Adrenal gland (tissue), 12 donors: ENCODE measurements around the gene ZNF511. TPM values are rescaled to one million over a fixed set of nuclear protein-coding genes. Genes with fewer than 3 reads are reported as not detected.

ENCODE experiments used
- DNase-seq, 7 donors: peaks; one replicate each; pipeline ENCODE4 v3.0.0-alpha.2; 2019 to 2020
- H3K27ac ChIP-seq, 5 donors: fragments of 200-600 bp; sonication (generic) in 4 of 5; 1 replicate in 3 of 5; 2 replicates in 2 of 5; pipeline versions ENCODE4 v1.5.1 to v1.8.0; 2016 to 2020; ENCODE audit warnings: mild to moderate bottlenecking in 1 of 5
- H3K27me3 ChIP-seq: fragments of 200-600 bp; 2 replicates; pipeline ENCODE4 v1.8.0; 2021
- H3K36me3 ChIP-seq, 2 donors: fragments of 200-600 bp; replicated peaks in 1 of 2; 1 replicate in 1 of 2; 2 replicates in 1 of 2; pipeline versions ENCODE4 v1.5.1 to v1.8.0; 2018 to 2022
- H3K4me1 ChIP-seq, 2 donors: fragments of 200-600 bp; replicated peaks in 1 of 2; 1 replicate in 1 of 2; 2 replicates in 1 of 2; pipeline versions ENCODE4 v1.5.1 to v1.8.0; 2018 to 2021
- H3K4me3 ChIP-seq, 4 donors: fragments of 200-600 bp; sonication (generic) in 3 of 4; one replicate each; pipeline ENCODE4 v1.5.1; 2016 to 2018
- H3K9me3 ChIP-seq, 3 donors: fragments of 200-600 bp; sonication (generic) in 1 of 3; replicated peaks in 1 of 3; 1 replicate in 2 of 3; 2 replicates in 1 of 3; pipeline versions ENCODE4 v1.5.1 to v1.8.0; 2016 to 2021
- CTCF ChIP-seq, 6 experiments: fragments of 450-650 bp in 4 of 6; fragments of 200-600 bp in 2 of 6; sonication (generic) in 1 of 6; IDR thresholded peaks; 1 replicate in 5 of 6; 2 replicates in 1 of 6; pipeline versions ENCODE4 v1.5.1 to v1.8.0; 2016 to 2021; ENCODE audit warnings: antibody characterized with exemption in 6 of 6, mild to moderate bottlenecking in 2 of 6, moderate library complexity in 1 of 6
- POLR2A ChIP-seq, 2 donors: fragments of 450-650 bp; IDR thresholded peaks; one replicate each; pipeline ENCODE4 v1.6.1; 2017; ENCODE audit warnings: antibody characterized with exemption in 2 of 2, mild to moderate bottlenecking in 2 of 2, moderate library complexity in 1 of 2
- WGBS, 4 donors: extraction: QIAGEN DNeasy Blood & Tissue Kit in 2 of 4; methylation state at CpG; one replicate each; pipeline versions ENCODE4 v1.1.5 to v1.1.7; 2013 to 2017; 5-methylcytosine and 5-hydroxymethylcytosine counted together
- intact Hi-C, 2 donors: fragments of 100-400 bp; cut with DNase I; formaldehyde crosslinking; loops; one replicate each; pipeline versions ENCODE4 v1.14.1 to v1.15.0; 2022 to 2023
- polyA plus RNA-seq, 3 donors: library from polyadenylated mRNA; stranded (reverse); fragments of 200-250 nt in 2 of 3; fragments of 350-450 nt in 1 of 3; fragmentation: Illumina TruSeq in 1 of 3; extraction: RNeasy Lipid Tissue Mini Kit (QIAGEN cat#74804) in 1 of 3; gene quantifications; one replicate each; pipeline ENCODE4 v1.2.3, GENCODE V29; 2013 to 2014
- total RNA-seq, 9 donors: library from RNA; depleted of rRNA in 4 of 9; stranded (reverse); fragments of >200 nt in 4 of 9; fragments of 120-200 nt in 1 of 9; fragmentation: NEBNext Ultra II Directional in 1 of 9; extraction: Animal tissue kit (Norgen Biotek cat#: 25700) in 1 of 9; gene quantifications; one replicate each; pipeline versions ENCODE4 v1.1.0 to v1.2.4, GENCODE V29; 2013 to 2023
- donor health status: healthy with polysubstance abuse.
- donor health status: Bipolar disorder and iron deficiency.
- donor health status: DM: yes; HTN: yes; CAD: no.
- donor health status: DM: no; HTN: no; CAD: no.
- donor health status: DM: no; HTN: no; CAD: no.
- donor health status: DM: yes; HTN: yes; CAD: no.

Gene ZNF511
- total and polyA plus RNA-seq, 12 donors: 19.6 to 146 (median 39.9) TPM

DNA sequence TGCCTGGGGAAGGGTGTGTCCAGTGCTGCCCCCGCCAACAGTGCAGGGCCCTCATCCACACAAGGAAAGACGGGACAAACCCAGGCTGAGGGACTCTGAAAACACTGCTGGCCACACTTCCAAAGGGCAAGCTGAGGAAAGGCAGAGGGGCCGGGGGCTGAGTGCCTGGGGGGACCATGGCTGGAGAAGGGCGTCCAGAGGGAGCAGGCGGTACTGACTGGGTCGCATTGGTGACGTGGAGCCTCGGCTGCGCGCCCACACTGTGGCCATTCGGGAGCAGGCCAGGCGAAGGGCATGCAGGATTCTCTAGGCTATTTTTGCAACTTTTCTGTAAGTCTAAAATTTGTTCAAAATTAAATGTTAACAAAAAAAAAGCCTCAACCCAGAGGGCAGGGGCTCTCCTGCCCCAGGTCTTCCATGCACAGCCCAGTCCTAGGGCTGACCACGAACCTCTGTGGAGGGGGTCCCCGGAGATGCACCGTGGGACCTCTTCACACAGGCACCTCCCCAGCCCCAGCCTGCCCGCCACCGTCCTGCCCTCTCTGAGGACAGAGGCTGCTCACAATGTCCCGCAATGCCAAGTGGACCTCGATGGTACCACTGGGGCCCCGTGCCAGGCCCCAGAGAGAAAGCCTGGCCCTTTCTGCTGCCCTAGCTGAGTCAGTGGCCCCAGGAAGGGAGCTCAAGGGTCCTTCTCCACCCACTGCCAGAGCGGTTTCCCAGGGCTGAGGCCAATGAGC lies 42.5 kb upstream of the ZNF511 start:
- no peak overlapping the region for H3K4me3 ChIP-seq
- H3K27ac ChIP-seq: no peak overlapping the region
- H3K9me3 ChIP-seq: no peaks in the 10 kb centered on the region
- H3K4me1 ChIP-seq: peaks cover 0 to 7% of the 10 kb centered on the region in 2 donors
- TF ChIP-seq POLR2A (IDR thresholded peaks at IDR 0.05) (no peak), CTCF (IDR thresholded peaks at IDR 0.05) (no peak)
- DNase-seq: no peak
- intact Hi-C loops: no loop called here
- 89 to 96% (median 94%) methylated on average over 16 to 21 of the region's 21 CpGs for WGBS, 4 donors
- no peaks in the 10 kb centered on the region for H3K36me3 ChIP-seq
- H3K27me3 ChIP-seq: no peaks in the 10 kb centered on the region

DNA sequence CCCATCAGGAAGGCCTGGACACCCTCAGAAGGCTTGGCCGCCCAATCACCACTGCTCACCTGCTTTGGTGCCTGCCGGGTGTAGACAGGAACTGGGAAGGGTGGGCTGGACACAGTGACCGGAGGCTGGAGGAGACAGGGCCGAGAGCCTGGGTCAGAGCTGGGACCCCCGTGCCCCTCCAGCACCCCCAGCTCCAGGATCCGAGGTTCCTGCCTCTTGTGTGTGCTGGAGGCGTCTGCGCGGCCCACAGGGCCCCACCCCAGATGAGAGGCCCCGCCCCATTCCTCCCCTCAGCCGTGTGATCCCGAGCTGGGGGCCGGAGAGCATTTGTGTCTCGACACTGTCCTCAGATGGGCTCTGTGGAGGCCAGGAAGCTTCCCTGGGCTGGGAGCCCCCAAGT lies 41.4 kb upstream of the ZNF511 start:
- intact Hi-C loops: no loop called here
- H3K9me3 ChIP-seq: no peaks in the 10 kb centered on the region
- TF ChIP-seq POLR2A (IDR thresholded peaks at IDR 0.05): no peak
- no peak for TF ChIP-seq CTCF (IDR thresholded peaks at IDR 0.05)
- DNase-seq: no peak
- H3K27ac ChIP-seq: no peak overlapping the region
- no peak overlapping the region for H3K4me3 ChIP-seq
- no peaks in the 10 kb centered on the region for H3K36me3 ChIP-seq
- WGBS, 4 donors: 60 to 97% (median 84%) methylated on average over 1 to 14 of the region's 14 CpGs
- peaks cover 0 to 3% of the 10 kb centered on the region in 2 donors for H3K4me1 ChIP-seq
- no peaks in the 10 kb centered on the region for H3K27me3 ChIP-seq

GRCh38 chr10:133267829-133268228 lies 40.9 kb upstream of the ZNF511 start:
- WGBS, 4 donors: 87 to 96% (median 91%) methylated on average over 10 to 22 of the region's 22 CpGs
- Histone ChIP-seq H3K27me3 (no peaks in the 10 kb centered on the region), H3K4me1 (no peaks in the 10 kb centered on the region), H3K9me3 (no peaks in the 10 kb centered on the region), H3K27ac (no peak overlapping the region), H3K4me3 (no peak overlapping the region), H3K36me3 (no peaks in the 10 kb centered on the region)
- TF ChIP-seq POLR2A (IDR thresholded peaks at IDR 0.05) (no peak), CTCF (IDR thresholded peaks at IDR 0.05) (no peak)
- no peak for DNase-seq
- intact Hi-C loops: no loop called here

DNA sequence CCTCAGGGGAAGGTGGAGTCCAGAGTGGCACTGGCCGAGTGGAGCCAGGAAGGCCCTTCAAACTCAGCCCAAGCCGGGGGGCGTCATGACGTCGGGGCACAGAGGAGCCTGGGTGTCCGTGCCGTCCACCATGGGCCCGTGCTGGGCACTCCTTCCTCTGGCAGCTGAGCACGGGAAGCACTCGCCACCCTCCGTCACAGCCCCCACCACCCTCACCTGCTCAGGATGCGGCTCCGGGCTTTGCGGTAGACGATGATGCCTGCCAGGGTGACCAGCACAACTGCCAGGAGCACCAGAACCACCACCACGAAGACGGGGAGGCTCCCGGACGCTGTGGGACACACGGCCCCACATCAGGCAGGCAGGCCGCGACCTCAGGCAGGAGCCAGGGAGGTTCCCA lies 40.2 kb upstream of the ZNF511 start:
- TF ChIP-seq CTCF (IDR thresholded peaks at IDR 0.05) (no peak), POLR2A (IDR thresholded peaks at IDR 0.05) (no peak)
- Histone ChIP-seq H3K4me3 (no peak overlapping the region), H3K27me3 (no peaks in the 10 kb centered on the region), H3K4me1 (no peaks in the 10 kb centered on the region), H3K9me3 (no peaks in the 10 kb centered on the region), H3K27ac (no peak overlapping the region), H3K36me3 (no peaks in the 10 kb centered on the region)
- 80 to 93% (median 92%) methylated on average over 3 to 22 of the region's 22 CpGs for WGBS, 4 donors
- no peak for DNase-seq
- intact Hi-C loops: no loop called here
